ENCODE data around the gene ALK.

DNA sequence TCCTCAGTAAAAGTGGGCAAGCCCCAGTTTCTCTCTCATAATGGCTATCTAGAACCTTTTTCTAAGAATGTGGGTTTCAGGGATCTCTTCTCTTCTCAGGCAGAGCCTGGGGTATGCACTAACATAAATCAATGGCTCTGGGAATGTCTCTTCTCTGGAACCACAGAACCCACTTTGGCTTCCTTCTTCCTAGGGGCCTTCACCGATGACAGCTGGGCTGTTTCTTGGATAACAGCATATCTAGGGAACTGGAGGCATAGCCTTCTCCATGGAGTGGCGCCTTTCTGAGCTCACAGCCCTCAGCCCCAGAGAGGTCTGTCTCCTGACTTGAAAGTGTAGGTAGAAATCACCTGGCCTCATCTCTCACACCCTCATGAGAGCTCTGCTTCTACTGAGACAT is 558.3 kb downstream of the ALK start:
- TF ChIP-seq MAX (IDR thresholded peaks at IDR 0.05; ENCODE audit: low read depth) (no peak), CTCF (IDR thresholded peaks at IDR 0.05) (no peak), RXRA (IDR thresholded peaks at IDR 0.05; ENCODE audit: borderline replicate concordance, low read depth) (no peak), GABPA (IDR thresholded peaks at IDR 0.05; ENCODE audit: low read depth) (no peak), POLR2AphosphoS5 (IDR thresholded peaks at IDR 0.05; ENCODE audit: low read depth, low read length) (no peak), YY1 (IDR thresholded peaks at IDR 0.05; ENCODE audit: low read depth) (no peak), TAF1 (IDR thresholded peaks at IDR 0.05; ENCODE audit: borderline replicate concordance, low read depth, low read length) (no peak), GATA2 (CRISPR knock-in tag; IDR thresholded peaks at IDR 0.05) (no peak), IRF3 (IDR thresholded peaks at IDR 0.05; ENCODE audit: low read depth, low read length) (no peak), MEF2A (IDR thresholded peaks at IDR 0.05; ENCODE audit: borderline replicate concordance, low read depth) (no peak), NRF1 (IDR thresholded peaks at IDR 0.05; ENCODE audit: low read depth, low read length) (no peak), RAD21 (IDR thresholded peaks at IDR 0.05; ENCODE audit: low read length) (no peak)
- TF ChIP-seq, protein P1, sequence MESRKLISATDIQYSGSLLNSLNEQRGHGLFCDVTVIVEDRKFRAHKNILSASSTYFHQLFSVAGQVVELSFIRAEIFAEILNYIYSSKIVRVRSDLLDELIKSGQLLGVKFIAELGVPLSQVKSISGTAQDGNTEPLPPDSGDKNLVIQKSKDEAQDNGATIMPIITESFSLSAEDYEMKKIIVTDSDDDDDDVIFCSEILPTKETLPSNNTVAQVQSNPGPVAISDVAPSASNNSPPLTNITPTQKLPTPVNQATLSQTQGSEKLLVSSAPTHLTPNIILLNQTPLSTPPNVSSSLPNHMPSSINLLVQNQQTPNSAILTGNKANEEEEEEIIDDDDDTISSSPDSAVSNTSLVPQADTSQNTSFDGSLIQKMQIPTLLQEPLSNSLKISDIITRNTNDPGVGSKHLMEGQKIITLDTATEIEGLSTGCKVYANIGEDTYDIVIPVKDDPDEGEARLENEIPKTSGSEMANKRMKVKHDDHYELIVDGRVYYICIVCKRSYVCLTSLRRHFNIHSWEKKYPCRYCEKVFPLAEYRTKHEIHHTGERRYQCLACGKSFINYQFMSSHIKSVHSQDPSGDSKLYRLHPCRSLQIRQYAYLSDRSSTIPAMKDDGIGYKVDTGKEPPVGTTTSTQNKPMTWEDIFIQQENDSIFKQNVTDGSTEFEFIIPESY (IDR thresholded peaks at IDR 0.05; ENCODE audit: borderline replicate concordance, low read depth): no peak
